DMS 273 (cell line): ENCODE results near the gene GPR15.
A peak's percentile ranks its signal among the peaks of the same experiment; 100 is the strongest.

Experiments
- DNase-seq: peaks from one replicate; lab custom pipeline; 2025; ENCODE audit not compliant: unreplicated experiment; lab: John Stamatoyannopoulos, UW

Gene GPR15

GRCh38 chr3:98531622-98532274 is at the start of gene GPR15:
Gene GPR15, plus strand, starts transcription at chr3:98531978. Its CDS starts 56 bp downstream, at chr3:98532034.
- no peak for DNase-seq

- no peak for DNase-seq
These were observed 48.9 kb upstream of the GPR15 start for GRCh38 chr3:98482717-98483482.

- no peak for DNase-seq
These were observed 48.2 kb upstream of the GPR15 start for GRCh38 chr3:98483626-98484025.

GRCh38 chr3:98497381-98497780 is 34.4 kb upstream of the GPR15 start, which contains the start of gene OR5K2:
Gene OR5K2, plus strand, starts transcription at chr3:98497681. Its CDS starts 0 bp downstream, at chr3:98497681.
- DNase-seq = no peak

- DNase-seq = peak; percentile 15
These were observed 31.8 kb upstream of the GPR15 start for GRCh38 chr3:98500019-98500418.

GRCh38 chr3:98501270-98501669 is 30.5 kb upstream of the GPR15 start:
- no peak for DNase-seq

- no peak for DNase-seq
These were observed 29.8 kb upstream of the GPR15 start for GRCh38 chr3:98501863-98502576.

- DNase-seq = no peak
These were observed 27.2 kb upstream of the GPR15 start for GRCh38 chr3:98504539-98504938.

GRCh38 chr3:98508582-98508981 is 23.2 kb upstream of the GPR15 start:
- no peak for DNase-seq

GRCh38 chr3:98512576-98512975 is 19.2 kb upstream of the GPR15 start:
- DNase-seq = no peak

- no peak for DNase-seq
These were observed 18.7 kb upstream of the GPR15 start for GRCh38 chr3:98513091-98513511.

GRCh38 chr3:98513736-98514135 is 18.0 kb upstream of the GPR15 start:
- DNase-seq = no peak

- no peak for DNase-seq
These were observed 16.8 kb upstream of the GPR15 start for GRCh38 chr3:98514948-98515347.

- DNase-seq = no peak
These were observed 13.0 kb upstream of the GPR15 start for GRCh38 chr3:98518816-98519215.

GRCh38 chr3:98519351-98519750 is 12.4 kb upstream of the GPR15 start:
- DNase-seq = no peak

- DNase-seq = peak; percentile 75
These were observed 9.8 kb upstream of the GPR15 start for GRCh38 chr3:98521897-98522543.

- DNase-seq = peak; percentile 100
These were observed 9.1 kb upstream of the GPR15 start, which contains the start of gene CLDND1 for GRCh38 chr3:98522544-98523281. Gene CLDND1, minus strand, starts transcription at chr3:98522902. Its CDS starts 1,478 bp downstream, at chr3:98521424.

- no peak for DNase-seq
These were observed 6.3 kb upstream of the GPR15 start for GRCh38 chr3:98525494-98525893.

GRCh38 chr3:98528474-98529346 is 3.1 kb upstream of the GPR15 start:
- DNase-seq = no peak
